Tongue (tissue), 2 donors: Measurements from ENCODE around the gene TPM4. TPM values are rescaled to one million over a fixed set of nuclear protein-coding genes. Genes with fewer than 3 reads are reported as not detected.
"Not testable (repeated sequence)": the region's sequence is repeated elsewhere in the genome, so short reads cannot be mapped to it uniquely, and the experiment has no call there.

Experiments used
- DNase-seq: peaks from one replicate; pipeline ENCODE4 v3.0.0-alpha.2; 2015
- total RNA-seq: library from RNA; depleted of rRNA; stranded (reverse); fragments of >200 nt; gene quantifications from one replicate; pipeline ENCODE4 v1.2.3, GENCODE V29; 2014

The TPM4 gene
- total RNA-seq = 220 TPM

DNA sequence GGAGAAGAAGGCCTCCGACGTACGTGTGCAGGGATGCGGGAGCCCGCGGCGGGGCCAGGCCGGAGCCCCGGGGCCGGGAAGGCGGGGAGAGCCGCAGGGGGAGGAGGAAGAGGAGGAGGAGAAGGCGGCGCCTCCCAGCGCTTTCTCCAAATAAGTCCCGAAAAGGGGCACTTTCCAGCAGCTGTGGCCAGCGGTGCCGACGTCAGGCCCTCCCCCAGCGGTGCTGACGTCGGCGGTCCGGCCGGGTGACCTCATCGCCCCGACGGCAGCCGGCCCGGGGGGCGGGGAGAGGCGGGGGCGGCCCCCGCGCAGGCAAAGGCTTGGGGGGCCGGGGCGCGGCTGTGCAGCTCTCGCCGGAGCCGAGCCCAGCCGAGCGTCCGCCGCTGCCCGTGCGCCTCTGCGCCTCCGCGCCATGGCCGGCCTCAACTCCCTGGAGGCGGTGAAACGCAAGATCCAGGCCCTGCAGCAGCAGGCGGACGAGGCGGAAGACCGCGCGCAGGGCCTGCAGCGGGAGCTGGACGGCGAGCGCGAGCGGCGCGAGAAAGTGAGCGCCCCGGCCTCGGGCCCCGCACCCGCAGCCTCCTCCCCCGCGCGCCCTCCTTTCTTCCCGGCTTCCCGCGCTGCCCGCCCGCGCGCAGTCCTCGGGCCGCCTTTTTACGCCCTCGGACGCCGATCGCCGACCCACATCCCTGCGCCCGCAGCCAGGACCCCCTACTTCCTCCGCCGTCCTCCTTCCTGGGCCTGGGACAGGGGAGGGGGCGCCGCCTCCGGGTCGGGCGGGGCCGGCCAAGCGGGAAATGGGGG is at the start of gene TPM4:
TPM4 (plus strand) TSS at position 342 of the 804 bp plus-strand sequence; CDS start at position 413, 71 bp downstream.
- DNase-seq = peak; percentile 97

DNA sequence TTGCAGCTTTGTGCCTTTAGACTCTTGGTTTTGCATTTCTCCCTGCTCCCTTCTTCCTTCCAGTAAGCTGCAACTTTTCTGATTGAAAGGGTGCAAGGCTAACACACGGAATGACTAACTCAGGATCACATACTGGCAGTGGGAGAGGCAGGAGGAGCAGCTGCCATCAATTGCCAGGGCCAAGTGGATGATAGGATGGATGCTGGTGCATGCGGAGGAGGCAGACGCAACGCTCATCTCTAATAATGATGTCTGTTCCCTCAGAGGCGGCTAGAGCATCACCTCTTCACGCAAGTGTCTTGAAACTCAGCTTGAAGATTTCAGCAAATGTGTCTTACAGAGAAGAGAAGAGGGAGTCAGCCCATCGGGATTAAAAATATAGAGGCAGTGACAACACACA is 49.5 kb upstream of the TPM4 start:
- DNase-seq = no peak

DNA sequence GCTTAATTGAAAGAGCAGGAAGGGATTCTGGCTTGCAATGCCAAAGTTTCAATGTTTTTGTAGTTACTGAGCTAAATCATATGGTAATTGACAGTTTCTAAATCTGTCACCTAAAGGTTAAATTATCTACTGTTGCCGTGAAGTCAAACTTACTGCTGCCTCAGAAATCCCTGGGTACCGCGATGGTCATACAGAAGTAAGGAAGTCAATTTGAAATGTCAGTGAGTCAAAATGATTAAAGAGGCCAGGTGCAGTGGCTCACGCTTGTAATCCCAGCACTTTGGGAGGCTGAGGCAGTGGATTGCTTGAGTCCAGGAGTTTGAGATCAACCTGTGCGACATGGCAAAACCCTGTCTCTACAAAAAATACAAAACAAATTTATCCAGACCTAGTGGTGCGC is 48.8 kb upstream of the TPM4 start:
- DNase-seq = peak; percentile 49

GRCh38 chr19:16030155-16030554 is 46.1 kb upstream of the TPM4 start:
- DNase-seq = not testable (repeated sequence)

DNA sequence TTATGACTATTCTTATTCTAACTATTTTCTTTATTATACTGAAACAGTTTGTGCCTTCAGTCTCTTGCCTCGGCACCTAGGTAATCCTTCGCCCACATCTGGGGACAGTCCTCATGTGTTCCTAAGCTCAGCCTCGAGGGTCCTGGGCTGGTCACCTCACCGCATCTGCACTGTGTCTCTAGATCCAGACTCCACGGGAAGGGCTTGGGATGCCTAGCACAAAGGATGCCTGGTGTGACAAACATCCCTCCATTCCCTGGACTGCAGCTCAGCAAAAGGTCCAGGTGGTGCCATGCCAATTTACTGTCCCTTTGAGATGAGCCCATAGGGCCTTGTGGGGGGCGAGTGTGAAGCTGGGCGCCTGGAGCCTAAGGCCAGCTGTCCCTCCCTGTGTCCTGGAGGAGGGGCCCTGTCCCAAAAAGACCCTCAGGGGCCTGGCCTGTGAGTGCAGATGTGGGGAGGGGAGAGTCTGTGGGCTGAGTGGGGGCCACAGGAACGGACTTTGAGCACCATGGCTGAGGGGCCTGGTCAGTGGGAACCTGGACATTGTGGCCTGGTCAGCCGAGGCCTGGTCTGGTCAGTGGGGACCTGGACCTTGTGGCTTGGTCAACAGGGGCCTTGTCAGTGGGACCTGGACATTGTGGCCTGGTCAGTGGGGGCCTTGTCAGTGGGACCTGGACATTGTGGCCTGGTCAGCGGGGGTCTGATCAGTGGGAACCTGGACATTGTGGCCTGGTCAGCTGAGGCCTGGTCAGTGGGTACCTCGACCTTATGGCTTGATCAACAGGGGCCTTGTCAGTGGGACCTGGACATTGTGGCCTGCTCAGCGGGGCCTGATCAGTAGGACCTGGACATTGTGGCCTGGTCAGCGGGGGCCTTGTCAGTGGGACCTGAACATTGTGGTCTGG is 45.1 kb upstream of the TPM4 start:
- no peak for DNase-seq

GRCh38 chr19:16031872-16032200 is 44.5 kb upstream of the TPM4 start:
- no peak for DNase-seq

GRCh38 chr19:16032509-16033135 is 43.7 kb upstream of the TPM4 start:
- no peak for DNase-seq

- DNase-seq = no peak
Measured at GRCh38 chr19:16033136-16033530, 43.2 kb upstream of the TPM4 start.

GRCh38 chr19:16033721-16034120 is 42.6 kb upstream of the TPM4 start:
- DNase-seq = no peak

GRCh38 chr19:16034180-16034579 is 42.1 kb upstream of the TPM4 start:
- DNase-seq = no peak

DNA sequence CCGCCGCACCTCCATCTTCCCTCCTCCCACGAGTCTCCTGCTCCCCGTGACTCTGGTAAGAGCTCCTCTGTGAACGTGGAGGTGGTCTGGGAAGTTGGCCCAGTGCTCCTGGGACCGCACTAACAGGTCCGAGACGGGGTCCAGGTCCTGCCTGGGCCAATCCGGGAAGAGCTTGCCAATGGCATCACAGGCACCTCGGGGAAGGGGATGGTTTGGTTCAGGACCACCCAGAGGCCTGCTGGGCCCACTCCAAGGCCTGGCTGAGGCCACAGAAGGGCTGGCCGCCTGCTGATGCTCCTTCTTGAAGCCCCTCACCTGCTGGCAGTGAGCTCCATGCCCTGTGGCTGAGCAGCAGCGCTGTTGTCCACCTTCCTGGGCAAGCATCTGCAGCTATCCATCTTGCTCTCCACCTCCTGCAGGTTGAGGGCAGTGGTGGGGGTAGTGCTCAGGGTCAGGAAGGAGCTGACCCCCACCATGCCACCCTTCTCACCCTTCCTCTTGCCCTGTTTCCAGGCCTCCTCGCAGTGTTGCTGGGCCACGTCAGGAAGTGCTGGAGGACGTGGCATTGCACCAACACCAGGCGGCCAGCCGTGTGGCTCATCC is 41.2 kb upstream of the TPM4 start:
- no peak for DNase-seq

- no peak for DNase-seq
Measured at GRCh38 chr19:16035601-16036297, 40.5 kb upstream of the TPM4 start.

GRCh38 chr19:16036397-16036925 is 39.8 kb upstream of the TPM4 start:
- no peak for DNase-seq

DNA sequence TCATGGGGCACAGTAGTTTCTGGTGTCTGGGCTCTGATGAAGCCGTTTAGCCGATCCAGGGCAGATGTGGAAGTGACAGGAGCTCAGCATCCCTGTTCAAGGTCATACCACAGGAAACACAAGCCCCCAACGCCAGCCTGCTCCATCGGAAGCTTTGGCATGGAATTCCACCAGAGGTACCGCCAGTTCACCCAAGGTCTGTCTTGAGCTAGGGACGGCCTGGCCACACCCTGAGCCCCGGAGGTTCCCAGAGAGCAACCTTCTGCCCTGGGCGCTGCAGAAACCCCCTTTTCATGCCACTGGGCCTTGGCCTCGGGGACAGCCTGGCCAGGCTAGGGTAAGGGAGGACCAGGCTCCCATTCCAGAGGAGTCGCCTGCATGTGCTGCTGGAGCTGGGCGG is 39.4 kb upstream of the TPM4 start:
- no peak for DNase-seq

DNA sequence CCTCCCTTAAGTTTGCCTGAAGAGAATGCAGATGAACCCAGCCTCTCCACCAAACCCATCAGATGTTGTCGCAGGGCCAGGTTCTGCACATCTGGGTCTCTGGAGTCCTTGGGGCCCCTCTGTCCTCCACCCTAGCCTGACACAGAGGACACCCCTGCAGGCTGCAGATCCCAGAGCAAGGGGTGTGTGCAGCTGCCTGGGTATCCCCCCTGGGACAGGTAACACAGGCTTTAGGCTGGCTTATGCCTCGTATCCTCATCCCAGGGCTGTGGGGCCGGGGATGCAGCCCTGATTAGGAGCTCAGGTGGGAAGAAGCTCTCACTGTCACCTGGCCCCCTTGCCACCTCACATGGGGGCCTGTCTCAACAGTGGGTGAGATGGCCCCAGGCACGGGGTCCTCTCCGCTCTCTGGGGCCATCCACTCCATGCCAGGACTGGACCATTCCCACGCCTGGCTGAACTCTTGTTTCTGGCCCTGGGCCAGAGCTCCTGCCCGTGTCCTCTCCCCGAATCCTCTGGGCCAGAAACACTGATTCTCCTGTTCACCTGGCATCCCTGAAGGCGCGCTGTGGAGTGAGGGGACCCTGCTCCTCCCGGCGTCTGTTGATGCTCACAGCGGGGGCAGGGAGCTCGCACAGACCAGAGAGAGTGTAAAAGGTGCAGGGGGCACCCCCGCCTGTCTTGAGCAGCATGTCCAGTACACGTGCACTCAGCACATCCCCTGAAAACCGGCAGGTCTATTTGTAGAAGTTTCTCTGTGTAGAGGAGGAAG is 38.7 kb upstream of the TPM4 start:
- no peak for DNase-seq

DNA sequence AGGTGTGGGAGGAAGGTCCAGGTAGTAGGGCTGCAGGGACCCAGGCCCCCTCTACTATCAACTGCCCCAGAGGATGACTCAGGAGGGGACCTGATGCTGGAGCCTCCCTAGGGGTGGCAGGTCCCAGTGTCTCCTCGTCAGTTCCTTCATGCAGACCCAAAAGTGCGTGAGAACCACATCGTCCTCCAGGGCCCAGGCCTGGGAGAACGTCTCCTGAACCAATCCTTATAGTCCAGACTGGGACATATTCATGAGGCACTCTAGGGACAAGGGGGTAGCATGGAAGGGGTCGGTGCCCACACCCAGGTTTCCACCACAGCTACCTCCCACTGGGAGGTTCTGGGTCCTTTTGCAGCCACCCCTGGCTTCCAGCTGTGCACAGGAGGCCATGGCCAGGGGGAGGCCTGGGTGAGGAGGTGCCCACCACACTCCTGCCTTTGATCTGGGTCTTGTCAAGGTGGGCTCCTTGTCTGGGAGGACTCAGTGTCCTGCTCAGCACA is 38.0 kb upstream of the TPM4 start:
- no peak for DNase-seq

DNA sequence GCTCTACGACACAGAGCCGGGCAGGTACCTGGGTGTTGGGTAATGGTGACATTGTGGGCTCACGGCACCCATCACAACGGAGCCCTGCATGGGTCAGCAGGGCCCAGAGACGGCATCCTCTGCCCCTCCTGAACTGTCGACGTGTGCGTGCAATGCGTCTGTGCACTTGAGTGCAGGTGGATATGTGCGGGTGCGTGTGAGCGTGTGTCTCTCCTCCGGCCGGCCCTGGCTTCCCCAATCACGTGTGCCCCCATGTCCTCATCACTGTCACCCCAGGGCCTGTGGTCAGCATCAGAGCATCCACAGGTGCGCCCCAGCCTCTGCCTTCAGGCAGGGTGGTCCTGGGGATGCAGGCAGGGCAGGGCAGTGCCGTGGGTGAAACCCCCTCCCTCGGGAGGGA is 37.2 kb upstream of the TPM4 start:
- no peak for DNase-seq

GRCh38 chr19:16039545-16039944 is 36.8 kb upstream of the TPM4 start:
- DNase-seq = no peak

- peak; percentile 45 for DNase-seq
Measured at GRCh38 chr19:16040642-16041041, 35.7 kb upstream of the TPM4 start.

GRCh38 chr19:16041299-16041990 is 34.9 kb upstream of the TPM4 start:
- DNase-seq = peak; percentile 81
